ENCODE measurements around the gene ZNF253. TPM values are rescaled to one million over a fixed set of nuclear protein-coding genes. Genes with fewer than 3 reads are reported as not detected.

The ZNF253 gene
- total and polyA plus RNA-seq, 2 of the 13 experiments (the other 11 are each of a cell fraction or from before 2014, with no cell fraction given), result 3.5 to 10.6 TPM

DNA sequence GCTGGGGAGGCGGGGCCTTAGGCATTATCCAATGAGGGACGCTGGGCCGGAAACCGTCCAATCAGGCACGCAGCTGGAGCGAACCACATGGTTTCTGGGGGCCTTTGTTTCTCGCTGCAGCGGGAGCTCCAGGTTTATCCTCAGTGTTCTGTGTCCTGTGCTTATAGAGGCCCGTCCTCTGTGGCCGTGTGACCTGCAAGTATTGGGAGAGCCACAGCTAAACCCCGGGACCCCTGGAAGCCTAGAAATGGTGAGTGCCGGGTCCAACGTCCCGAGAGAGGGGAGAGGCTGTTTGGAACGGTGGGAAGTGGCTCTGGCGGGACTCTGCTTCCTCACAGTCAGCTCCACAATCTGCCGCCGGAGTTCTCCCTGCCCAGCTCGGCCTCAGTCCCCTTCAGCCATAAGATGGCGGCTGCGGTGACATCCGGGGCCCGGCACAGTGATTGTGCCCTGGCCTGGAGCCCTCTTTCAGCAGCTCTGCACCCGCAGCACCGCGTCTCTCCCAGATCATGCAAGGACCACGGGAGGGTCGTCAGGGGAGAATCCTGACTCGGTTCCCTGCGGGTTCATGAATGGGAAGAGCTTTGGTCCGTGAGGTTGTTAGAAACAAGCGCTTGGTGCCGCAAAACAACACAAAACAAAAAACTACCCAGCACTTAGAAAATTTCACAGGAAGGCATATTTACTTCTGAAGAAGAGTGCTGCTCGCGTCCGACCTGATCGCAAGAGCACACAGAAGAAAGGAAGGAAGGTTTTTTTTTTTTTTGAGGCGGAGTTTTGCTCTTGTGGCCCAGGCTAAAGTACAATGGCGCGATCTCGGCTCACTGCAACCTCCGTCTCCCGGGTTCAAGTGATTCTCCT, at the start of gene ZNF253 (continued):
- TF ChIP-seq, protein P1, sequence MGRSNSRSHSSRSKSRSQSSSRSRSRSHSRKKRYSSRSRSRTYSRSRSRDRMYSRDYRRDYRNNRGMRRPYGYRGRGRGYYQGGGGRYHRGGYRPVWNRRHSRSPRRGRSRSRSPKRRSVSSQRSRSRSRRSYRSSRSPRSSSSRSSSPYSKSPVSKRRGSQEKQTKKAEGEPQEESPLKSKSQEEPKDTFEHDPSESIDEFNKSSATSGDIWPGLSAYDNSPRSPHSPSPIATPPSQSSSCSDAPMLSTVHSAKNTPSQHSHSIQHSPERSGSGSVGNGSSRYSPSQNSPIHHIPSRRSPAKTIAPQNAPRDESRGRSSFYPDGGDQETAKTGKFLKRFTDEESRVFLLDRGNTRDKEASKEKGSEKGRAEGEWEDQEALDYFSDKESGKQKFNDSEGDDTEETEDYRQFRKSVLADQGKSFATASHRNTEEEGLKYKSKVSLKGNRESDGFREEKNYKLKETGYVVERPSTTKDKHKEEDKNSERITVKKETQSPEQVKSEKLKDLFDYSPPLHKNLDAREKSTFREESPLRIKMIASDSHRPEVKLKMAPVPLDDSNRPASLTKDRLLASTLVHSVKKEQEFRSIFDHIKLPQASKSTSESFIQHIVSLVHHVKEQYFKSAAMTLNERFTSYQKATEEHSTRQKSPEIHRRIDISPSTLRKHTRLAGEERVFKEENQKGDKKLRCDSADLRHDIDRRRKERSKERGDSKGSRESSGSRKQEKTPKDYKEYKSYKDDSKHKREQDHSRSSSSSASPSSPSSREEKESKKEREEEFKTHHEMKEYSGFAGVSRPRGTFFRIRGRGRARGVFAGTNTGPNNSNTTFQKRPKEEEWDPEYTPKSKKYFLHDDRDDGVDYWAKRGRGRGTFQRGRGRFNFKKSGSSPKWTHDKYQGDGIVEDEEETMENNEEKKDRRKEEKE (IDR thresholded peaks at IDR 0.05), result no peak
- TF ChIP-seq, protein P2, sequence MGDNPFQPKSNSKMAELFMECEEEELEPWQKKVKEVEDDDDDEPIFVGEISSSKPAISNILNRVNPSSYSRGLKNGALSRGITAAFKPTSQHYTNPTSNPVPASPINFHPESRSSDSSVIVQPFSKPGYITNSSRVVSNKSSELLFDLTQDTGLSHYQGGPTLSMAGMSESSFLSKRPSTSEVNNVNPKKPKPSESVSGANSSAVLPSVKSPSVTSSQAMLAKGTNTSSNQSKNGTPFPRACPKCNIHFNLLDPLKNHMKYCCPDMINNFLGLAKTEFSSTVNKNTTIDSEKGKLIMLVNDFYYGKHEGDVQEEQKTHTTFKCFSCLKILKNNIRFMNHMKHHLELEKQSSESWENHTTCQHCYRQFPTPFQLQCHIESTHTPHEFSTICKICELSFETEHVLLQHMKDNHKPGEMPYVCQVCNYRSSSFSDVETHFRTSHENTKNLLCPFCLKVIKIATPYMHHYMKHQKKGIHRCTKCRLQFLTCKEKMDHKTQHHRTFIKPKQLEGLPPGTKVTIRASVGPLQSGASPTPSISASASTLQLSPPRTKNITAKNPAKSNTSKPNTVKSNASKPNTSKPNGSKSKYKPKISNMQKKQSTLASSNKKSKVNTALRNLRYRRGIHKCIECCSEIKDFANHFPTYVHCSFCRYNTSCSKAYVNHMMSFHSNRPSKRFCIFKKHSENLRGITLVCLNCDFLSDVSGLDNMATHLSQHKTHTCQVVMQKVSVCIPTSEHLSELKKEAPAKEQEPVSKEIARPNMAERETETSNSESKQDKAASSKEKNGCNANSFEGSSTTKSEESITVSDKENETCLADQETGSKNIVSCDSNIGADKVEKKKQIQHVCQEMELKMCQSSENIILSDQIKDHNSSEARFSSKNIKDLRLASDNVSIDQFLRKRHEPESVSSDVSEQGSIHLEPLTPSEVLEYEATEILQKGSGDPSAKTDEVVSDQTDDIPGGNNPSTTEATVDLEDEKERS (CRISPR knock-in tag; IDR thresholded peaks at IDR 0.05), result peak; percentile 83; the same call in 1 of the 2 replicates
- TF ChIP-seq ZNF607 (CRISPR knock-in tag; IDR thresholded peaks at IDR 0.05; ENCODE audit: borderline replicate concordance) (peak; percentile 52; the same call in 1 of the 2 replicates), CEBPB (IDR thresholded peaks at IDR 0.05; ENCODE audit: borderline replicate concordance, low read depth, low read length) (no peak), HNRNPL (IDR thresholded peaks at IDR 0.05; ENCODE audit: low read depth, low read length) (0 out of 2 replicates have a peak, but pooled peaks have one; percentile 23), CCAR2 (optimal IDR thresholded peaks at IDR 0.05; ENCODE audit: low read depth, low read length) (no peak), KAT2B (IDR thresholded peaks at IDR 0.05; ENCODE audit: borderline replicate concordance, low read depth, low read length) (no peak), ZNF207 (IDR thresholded peaks at IDR 0.05; ENCODE audit: borderline replicate concordance) (no peak), MZF1 (CRISPR knock-in tag; IDR thresholded peaks at IDR 0.05; ENCODE audit: borderline replicate concordance) (no peak), TCF12 (IDR thresholded peaks at IDR 0.05) (no peak), TCF12 (CRISPR knock-in tag; IDR thresholded peaks at IDR 0.05) (no peak; the same call in 1 of the 2 replicates), MEIS1 (CRISPR knock-in tag; IDR thresholded peaks at IDR 0.05; ENCODE audit: borderline replicate concordance) (peak; percentile 80; the same call in 1 of the 2 replicates), KAT7 (CRISPR knock-in tag; IDR thresholded peaks at IDR 0.05; ENCODE audit: borderline replicate concordance) (0 out of 2 replicates have a peak, but pooled peaks have one; percentile 37), ZNF430 (CRISPR knock-in tag; IDR thresholded peaks at IDR 0.05) (peak; percentile 58; the same call in 1 of the 2 replicates)
- TF ChIP-seq, protein P3, sequence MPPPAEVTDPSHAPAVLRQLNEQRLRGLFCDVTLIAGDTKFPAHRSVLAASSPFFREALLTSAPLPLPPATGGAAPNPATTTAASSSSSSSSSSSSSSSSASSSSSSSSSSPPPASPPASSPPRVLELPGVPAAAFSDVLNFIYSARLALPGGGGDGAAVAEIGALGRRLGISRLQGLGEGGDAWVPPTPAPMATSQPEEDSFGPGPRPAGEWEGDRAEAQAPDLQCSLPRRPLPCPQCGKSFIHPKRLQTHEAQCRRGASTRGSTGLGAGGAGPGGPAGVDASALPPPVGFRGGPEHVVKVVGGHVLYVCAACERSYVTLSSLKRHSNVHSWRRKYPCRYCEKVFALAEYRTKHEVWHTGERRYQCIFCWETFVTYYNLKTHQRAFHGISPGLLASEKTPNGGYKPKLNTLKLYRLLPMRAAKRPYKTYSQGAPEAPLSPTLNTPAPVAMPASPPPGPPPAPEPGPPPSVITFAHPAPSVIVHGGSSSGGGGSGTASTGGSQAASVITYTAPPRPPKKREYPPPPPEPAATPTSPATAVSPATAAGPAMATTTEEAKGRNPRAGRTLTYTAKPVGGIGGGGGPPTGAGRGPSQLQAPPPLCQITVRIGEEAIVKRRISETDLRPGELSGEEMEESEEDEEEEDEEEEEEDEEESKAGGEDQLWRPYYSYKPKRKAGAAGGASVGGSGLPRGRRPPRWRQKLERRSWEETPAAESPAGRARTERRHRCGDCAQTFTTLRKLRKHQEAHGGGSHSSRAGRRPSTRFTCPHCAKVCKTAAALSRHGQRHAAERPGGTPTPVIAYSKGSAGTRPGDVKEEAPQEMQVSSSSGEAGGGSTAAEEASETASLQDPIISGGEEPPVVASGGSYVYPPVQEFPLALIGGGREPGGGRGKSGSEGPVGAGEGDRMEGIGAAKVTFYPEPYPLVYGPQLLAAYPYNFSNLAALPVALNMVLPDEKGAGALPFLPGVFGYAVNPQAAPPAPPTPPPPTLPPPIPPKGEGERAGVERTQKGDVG (CRISPR knock-in tag; IDR thresholded peaks at IDR 0.05; ENCODE audit: borderline replicate concordance), result no peak
- TF ChIP-seq, protein P4, sequence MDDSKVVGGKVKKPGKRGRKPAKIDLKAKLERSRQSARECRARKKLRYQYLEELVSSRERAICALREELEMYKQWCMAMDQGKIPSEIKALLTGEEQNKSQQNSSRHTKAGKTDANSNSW (CRISPR knock-in tag; IDR thresholded peaks at IDR 0.05; ENCODE audit: borderline replicate concordance), result no peak
- TF ChIP-seq, protein P5, sequence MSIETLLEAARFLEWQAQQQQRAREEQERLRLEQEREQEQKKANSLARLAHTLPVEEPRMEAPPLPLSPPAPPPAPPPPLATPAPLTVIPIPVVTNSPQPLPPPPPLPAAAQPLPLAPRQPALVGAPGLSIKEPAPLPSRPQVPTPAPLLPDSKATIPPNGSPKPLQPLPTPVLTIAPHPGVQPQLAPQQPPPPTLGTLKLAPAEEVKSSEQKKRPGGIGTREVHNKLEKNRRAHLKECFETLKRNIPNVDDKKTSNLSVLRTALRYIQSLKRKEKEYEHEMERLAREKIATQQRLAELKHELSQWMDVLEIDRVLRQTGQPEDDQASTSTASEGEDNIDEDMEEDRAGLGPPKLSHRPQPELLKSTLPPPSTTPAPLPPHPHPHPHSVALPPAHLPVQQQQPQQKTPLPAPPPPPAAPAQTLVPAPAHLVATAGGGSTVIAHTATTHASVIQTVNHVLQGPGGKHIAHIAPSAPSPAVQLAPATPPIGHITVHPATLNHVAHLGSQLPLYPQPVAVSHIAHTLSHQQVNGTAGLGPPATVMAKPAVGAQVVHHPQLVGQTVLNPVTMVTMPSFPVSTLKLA (IDR thresholded peaks at IDR 0.05), result peak; percentile 42; the same call in 1 of the 2 replicates

Data from HepG2 (cell line).